Thoracic aorta (tissue), 2 donors: Measurements from ENCODE around the gene UVSSA. TPM values are rescaled to one million over a fixed set of nuclear protein-coding genes. Genes with fewer than 3 reads are reported as not detected.

Experiments
- ATAC-seq: fragments of 150-250 bp; one replicate; pipeline ENCODE4 v1.8.0; 2017; ENCODE audit warnings: low read depth; ENCODE audit not compliant: insufficient number of reproducible peaks, low FRiP score
- DNase-seq: peaks from one replicate; pipeline ENCODE4 v3.0.0-alpha.2; 2020; ENCODE audit warnings: low spot score
- H3K27ac ChIP-seq, 2 donors: fragments of 200-600 bp; sonication (generic); 1 replicate in 1 of 2; 2 replicates in 1 of 2; pipeline ENCODE4 v1.5.1; 2016; ENCODE audit warnings: mild to moderate bottlenecking in 2 of 2, moderate library complexity in 2 of 2
- H3K27me3 ChIP-seq: fragments of 200-600 bp; sonication (generic); replicated peaks from 2 replicates; pipeline ENCODE4 v1.6.0; 2016; ENCODE audit warnings: mild to moderate bottlenecking; ENCODE audit not compliant: insufficient read depth
- H3K36me3 ChIP-seq: fragments of 200-600 bp; sonication (generic); one replicate; pipeline ENCODE4 v1.5.1; 2016
- H3K4me1 ChIP-seq, 2 donors: fragments of 200-600 bp; sonication (generic); 1 replicate in 1 of 2; 2 replicates in 1 of 2; pipeline versions ENCODE4 v1.5.1 to v1.6.0; 2016; ENCODE audit warnings: low read depth in 2 of 2, mild to moderate bottlenecking in 1 of 2; ENCODE audit not compliant: control insufficient read depth in 1 of 2
- H3K4me3 ChIP-seq: fragments of 200-600 bp; sonication (generic); 2 replicates; pipeline ENCODE4 v1.5.1; 2016; ENCODE audit warnings: mild to moderate bottlenecking
- H3K9me3 ChIP-seq: fragments of 200-600 bp; sonication (generic); 2 replicates; pipeline ENCODE4 v1.5.1; 2016
- CTCF ChIP-seq: fragments of 200-600 bp; sonication (generic); IDR thresholded peaks from one replicate; pipeline ENCODE4 v1.5.1; 2019; ENCODE audit warnings: antibody characterized with exemption
- total RNA-seq, 2 donors: library from RNA; depleted of rRNA; stranded (reverse); fragments of >200 nt; gene quantifications; one replicate each; pipeline versions ENCODE4 v1.1.0 to v1.2.3, GENCODE V29; 2016

Gene UVSSA
- total RNA-seq, 2 donors from 2014 or later = 23.3 to 29.0 TPM

- H3K27ac ChIP-seq = no peak within 1 kb of the TSS
- ATAC-seq (no peak), DNase-seq (no peak)
- no peaks in the 10 kb centered on the region for H3K36me3 ChIP-seq
- H3K27me3 ChIP-seq = peaks cover 20% of the 10 kb centered on the region
- no peak for TF ChIP-seq CTCF
- H3K4me3 ChIP-seq = no peak within 1 kb of the TSS
- H3K9me3 ChIP-seq = no peaks in the 10 kb centered on the region
- peaks cover 0 to 46% of the 10 kb centered on the region in 2 donors for H3K4me1 ChIP-seq
Measured at GRCh38 chr4:1406394-1406980, 59.5 kb downstream of the UVSSA start, which contains the start of gene NKX1-1. NKX1-1 (minus strand) TSS chr4:1406442; CDS start chr4:1406442, 0 bp downstream.

GRCh38 chr4:1406981-1407656, 60.1 kb downstream of the UVSSA start:
- no peak overlapping the region for H3K4me3 ChIP-seq
- no peak for DNase-seq
- TF ChIP-seq CTCF = no peak
- peaks cover 20% of the 10 kb centered on the region for H3K27me3 ChIP-seq
- H3K27ac ChIP-seq = no peak overlapping the region
- H3K9me3 ChIP-seq = no peaks in the 10 kb centered on the region
- peaks cover 0 to 44% of the 10 kb centered on the region in 2 donors for H3K4me1 ChIP-seq
- H3K36me3 ChIP-seq = no peaks in the 10 kb centered on the region
- ATAC-seq = no peak

- Histone ChIP-seq H3K4me3 (no peak overlapping the region), H3K27ac (no peak overlapping the region), H3K4me1 (peaks cover 0 to 37% of the 10 kb centered on the region in 2 donors), H3K27me3 (peaks cover 20% of the 10 kb centered on the region), H3K36me3 (no peaks in the 10 kb centered on the region), H3K9me3 (no peaks in the 10 kb centered on the region)
- no peak for TF ChIP-seq CTCF
- ATAC-seq (no peak), DNase-seq (no peak)
Measured at GRCh38 chr4:1407657-1408333, 60.8 kb downstream of the UVSSA start.

GRCh38 chr4:1408418-1408817, 61.4 kb downstream of the UVSSA start:
- no peaks in the 10 kb centered on the region for H3K36me3 ChIP-seq
- TF ChIP-seq CTCF = no peak
- H3K27me3 ChIP-seq = peaks cover 20% of the 10 kb centered on the region
- H3K4me3 ChIP-seq = no peak overlapping the region
- H3K27ac ChIP-seq = no peak overlapping the region
- H3K4me1 ChIP-seq = peaks cover 0 to 36% of the 10 kb centered on the region in 2 donors
- no peaks in the 10 kb centered on the region for H3K9me3 ChIP-seq
- no peak for DNase-seq
- ATAC-seq = no peak

- H3K9me3 ChIP-seq = no peaks in the 10 kb centered on the region
- no peak overlapping the region for H3K4me3 ChIP-seq
- ATAC-seq = no peak
- H3K36me3 ChIP-seq = no peaks in the 10 kb centered on the region
- no peak for DNase-seq
- peaks cover 0 to 30% of the 10 kb centered on the region in 2 donors for H3K4me1 ChIP-seq
- no peak overlapping the region for H3K27ac ChIP-seq
- no peak for TF ChIP-seq CTCF
- peaks cover 17% of the 10 kb centered on the region for H3K27me3 ChIP-seq
Measured at GRCh38 chr4:1409079-1409478, 62.1 kb downstream of the UVSSA start.
